CD4-positive, alpha-beta T cell treated with Interleukin-12 subunit alpha and Interleukin-12 subunit beta, for 1 hour (primary cell): Measurements from ENCODE around the gene NOP10.
A peak's percentile ranks its signal among the peaks of the same experiment; 100 is the strongest.

Source experiments
- DNase-seq: peaks from one replicate; pipeline ENCODE4 v3.0.0-alpha.2; 2020

The NOP10 gene

GRCh38 chr15:34330279-34330678 lies 12.7 kb downstream of the NOP10 start:
- DNase-seq = no peak

- DNase-seq = no peak
Measured at GRCh38 chr15:34329006-34329405, 13.9 kb downstream of the NOP10 start.

GRCh38 chr15:34327906-34328305 lies 15.0 kb downstream of the NOP10 start:
- no peak for DNase-seq

GRCh38 chr15:34325368-34325767 lies 17.6 kb downstream of the NOP10 start:
- no peak for DNase-seq

- no peak for DNase-seq
Measured at GRCh38 chr15:34324933-34325332, 18.0 kb downstream of the NOP10 start.

GRCh38 chr15:34323217-34323616 lies 19.7 kb downstream of the NOP10 start:
- DNase-seq = no peak

GRCh38 chr15:34318277-34319079 lies 24.5 kb downstream of the NOP10 start:
- DNase-seq = peak; percentile 44

GRCh38 chr15:34314491-34315490 lies 28.1 kb downstream of the NOP10 start:
- no peak for DNase-seq

- no peak for DNase-seq
Measured at GRCh38 chr15:34311563-34311962, 31.4 kb downstream of the NOP10 start.

GRCh38 chr15:34304613-34305012 lies 38.3 kb downstream of the NOP10 start:
- no peak for DNase-seq

- DNase-seq = no peak
Measured at GRCh38 chr15:34301058-34301457, 41.9 kb downstream of the NOP10 start.

- no peak for DNase-seq
Measured at GRCh38 chr15:34297059-34297458, 45.9 kb downstream of the NOP10 start.

GRCh38 chr15:34292621-34293020 lies 50.3 kb downstream of the NOP10 start:
- DNase-seq = no peak
